ENCODE data around the gene ADD2. TPM values are rescaled to one million over a fixed set of nuclear protein-coding genes. Genes with fewer than 3 reads are reported as not detected.
A peak's percentile ranks its signal among the peaks of the same experiment; 100 is the strongest.
"Not testable (repeated sequence)": the region's sequence is repeated elsewhere in the genome, so short reads cannot be mapped to it uniquely, and the experiment has no call there.

The ADD2 gene
- total RNA-seq, 4 donors from 2014 or later, result 1.9 to 6.5 (median 3.1) TPM

GRCh38 chr2:70627211-70627898 lies 140.6 kb downstream of the ADD2 start:
- 55 to 56% methylated on average over 2 of the region's 2 CpGs for WGBS, 2 donors
- Histone ChIP-seq H3K4me3 (replicated peaks in 1 of 3) (no peak overlapping the region), H3K4me1 (peaks cover 0 to 8% of the 10 kb centered on the region in 2 donors), H3K36me3 (no peaks in the 10 kb centered on the region), H3K27ac (no peak overlapping the region), H3K9me3 (no peaks in the 10 kb centered on the region), H3K27me3 (no peaks in the 10 kb centered on the region)
- intact Hi-C loops (cut with DNase I), result no loop called here
- no peak for TF ChIP-seq POLR2A (IDR thresholded peaks at IDR 0.05)
- no peak for DNase-seq

- no peaks in the 10 kb centered on the region for H3K9me3 ChIP-seq
- WGBS, 2 donors, result 53 to 74% methylated on average over 13 of the region's 13 CpGs
These were observed 141.6 kb downstream of the ADD2 start for GRCh38 chr2:70626254-70626990.

GRCh38 chr2:70621536-70621935 lies 146.5 kb downstream of the ADD2 start:
- H3K36me3 ChIP-seq; H3K9me3 ChIP-seq; H3K27me3 ChIP-seq; H3K4me3 ChIP-seq (replicated peaks in 1 of 3); intact Hi-C loops (cut with DNase I); H3K27ac ChIP-seq; DNase-seq: not testable (repeated sequence)
- WGBS, 2 donors, result 92 to 93% methylated on average over 6 of the region's 6 CpGs
- peaks cover 6 to 11% of the 10 kb centered on the region in 2 donors for H3K4me1 ChIP-seq

More at GRCh38 chr2:70626254-70626990, 141.6 kb downstream of the ADD2 start:
- peak in 1 of 2 donors; percentile 48 for DNase-seq
- Histone ChIP-seq H3K27me3 (no peaks in the 10 kb centered on the region), H3K4me1 (peaks cover 0 to 8% of the 10 kb centered on the region in 2 donors), H3K4me3 (replicated peaks in 1 of 3) (no peak overlapping the region), H3K36me3 (no peaks in the 10 kb centered on the region), H3K27ac (no peak overlapping the region)
- intact Hi-C loops (cut with DNase I), result no loop called here
- no peak for TF ChIP-seq CTCF (IDR thresholded peaks at IDR 0.05)
- no peak for TF ChIP-seq POLR2A (IDR thresholded peaks at IDR 0.05)

DNA sequence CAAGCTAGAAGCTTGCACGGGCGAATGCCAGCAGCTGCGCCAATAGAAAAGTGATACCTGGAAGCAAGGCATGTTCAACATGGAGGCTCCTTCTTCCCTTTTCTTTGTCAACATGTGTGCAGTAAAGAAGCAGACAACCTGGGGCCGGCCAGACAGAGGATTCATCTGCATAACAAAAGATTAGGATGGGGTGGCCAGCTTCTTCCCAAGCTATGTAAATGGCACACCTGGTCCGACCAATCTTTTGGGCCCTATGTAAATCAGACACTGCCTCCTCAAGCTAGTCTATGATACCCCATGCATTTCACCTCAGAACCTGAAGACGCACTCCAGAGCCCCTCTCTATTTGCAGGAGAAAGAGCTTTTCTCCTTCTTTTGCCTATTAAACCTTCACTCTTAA lies 148.0 kb downstream of the ADD2 start:
- no peak for DNase-seq
- WGBS, 2 donors, result 81% methylated on average over 6 of the region's 6 CpGs
- Histone ChIP-seq H3K27ac (no peak overlapping the region), H3K27me3 (no peaks in the 10 kb centered on the region), H3K36me3 (no peaks in the 10 kb centered on the region), H3K4me1 (peaks cover 11 to 17% of the 10 kb centered on the region in 2 donors), H3K9me3 (no peaks in the 10 kb centered on the region), H3K4me3 (replicated peaks in 1 of 3) (no peak overlapping the region)
- no peak for TF ChIP-seq CTCF (IDR thresholded peaks at IDR 0.05)
- TF ChIP-seq POLR2A (IDR thresholded peaks at IDR 0.05), result no peak
- intact Hi-C loops (cut with DNase I), result no loop called here

DNA sequence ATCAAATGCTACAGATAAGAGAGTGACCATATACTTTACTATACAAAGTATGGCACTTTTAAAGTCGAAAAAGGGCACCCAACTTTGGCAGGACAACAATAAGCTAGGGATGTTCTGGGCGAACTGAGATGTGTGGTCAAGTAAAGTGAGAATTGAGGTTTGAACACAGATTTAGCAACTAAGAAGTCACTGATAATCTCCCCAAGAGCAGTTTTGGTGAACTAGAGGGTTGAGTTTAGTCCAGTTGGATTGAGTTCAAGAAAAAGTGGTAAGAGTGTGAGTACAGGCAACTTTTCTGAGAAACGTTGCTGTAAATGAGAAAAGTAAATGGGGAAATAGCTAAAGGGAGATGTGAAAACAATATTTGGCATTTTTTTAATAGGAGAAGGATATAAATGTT lies 148.8 kb downstream of the ADD2 start:
- H3K27ac ChIP-seq, result no peak overlapping the region
- DNase-seq, result no peak
- intact Hi-C loops (cut with DNase I), result loop anchor here (5.0 kb wide), 2 partner anchors 67 to 277 kb away; partner anchors contain the start of gene TGFA
- H3K4me1 ChIP-seq, result peaks cover 11 to 17% of the 10 kb centered on the region in 2 donors
- H3K4me3 ChIP-seq (replicated peaks in 1 of 3), result no peak overlapping the region
- no peak for TF ChIP-seq CTCF (IDR thresholded peaks at IDR 0.05)
- no peak for TF ChIP-seq POLR2A (IDR thresholded peaks at IDR 0.05)
- H3K9me3 ChIP-seq, result no peaks in the 10 kb centered on the region
- no peaks in the 10 kb centered on the region for H3K27me3 ChIP-seq
- 70 to 77% methylated on average over 3 of the region's 3 CpGs for WGBS, 2 donors
- H3K36me3 ChIP-seq, result no peaks in the 10 kb centered on the region

Data from thyroid gland (tissue), 4 donors.